HG03469 (cell line): Measurements from ENCODE around the gene C1orf50.

Source experiments
- ATAC-seq: cut with Tn5 transposase; IDR thresholded peaks from one replicate; pipeline ENCODE4 v1.9.1; 2021; ENCODE audit warnings: mild to moderate bottlenecking, moderate library complexity, moderate number of reproducible peaks; ENCODE audit not compliant: unreplicated experiment

C1orf50 gene

GRCh38 chr1:42758641-42759040, 8.4 kb upstream of the C1orf50 start:
- ATAC-seq, result no peak

- no peak for ATAC-seq
These were observed 7.9 kb upstream of the C1orf50 start for GRCh38 chr1:42759114-42759513.

GRCh38 chr1:42761567-42761966, 5.5 kb upstream of the C1orf50 start:
- no peak for ATAC-seq

GRCh38 chr1:42762269-42762668, 4.8 kb upstream of the C1orf50 start:
- no peak for ATAC-seq

GRCh38 chr1:42765269-42765668, 1.8 kb upstream of the C1orf50 start:
- ATAC-seq, result no peak

- peak; percentile 2 for ATAC-seq
These were observed 963 bp upstream of the C1orf50 start for GRCh38 chr1:42765832-42766740.

- ATAC-seq, result peak; percentile 13
These were observed 506 bp downstream of the C1orf50 start for GRCh38 chr1:42767510-42768000.

GRCh38 chr1:42768172-42768571, 1.1 kb downstream of the C1orf50 start:
- ATAC-seq, result no peak

GRCh38 chr1:42769811-42770210, 2.8 kb downstream of the C1orf50 start:
- no peak for ATAC-seq

GRCh38 chr1:42773420-42773819, 6.4 kb downstream of the C1orf50 start:
- no peak for ATAC-seq

GRCh38 chr1:42774928-42775526, 8.0 kb downstream of the C1orf50 start:
- ATAC-seq, result no peak

- no peak for ATAC-seq
These were observed 9.5 kb downstream of the C1orf50 start for GRCh38 chr1:42776502-42776901.

- ATAC-seq, result no peak
These were observed 10.8 kb downstream of the C1orf50 start for GRCh38 chr1:42777852-42778251.

- ATAC-seq, result no peak
These were observed 12.7 kb downstream of the C1orf50 start for GRCh38 chr1:42779725-42780124.

GRCh38 chr1:42780176-42780575, 13.1 kb downstream of the C1orf50 start:
- no peak for ATAC-seq

- no peak for ATAC-seq
These were observed 16.0 kb downstream of the C1orf50 start for GRCh38 chr1:42783092-42783491.

- ATAC-seq, result no peak
These were observed 17.5 kb downstream of the C1orf50 start for GRCh38 chr1:42784547-42784945.

- no peak for ATAC-seq
These were observed 18.1 kb downstream of the C1orf50 start, which contains the start of gene TMEM269 for GRCh38 chr1:42784946-42785693. TMEM269 (plus strand) TSS chr1:42784991; CDS start chr1:42789894, 4,903 bp downstream.

- ATAC-seq, result no peak
These were observed 19.0 kb downstream of the C1orf50 start for GRCh38 chr1:42786097-42786496.

- no peak for ATAC-seq
These were observed 21.0 kb downstream of the C1orf50 start for GRCh38 chr1:42788021-42788420.

GRCh38 chr1:42793824-42794223, 26.8 kb downstream of the C1orf50 start:
- ATAC-seq, result no peak
